CD4-positive, alpha-beta T cell (primary cell): ENCODE results near the gene IDUA. TPM values are rescaled to one million over a fixed set of nuclear protein-coding genes. Genes with fewer than 3 reads are reported as not detected.
"Not testable (repeated sequence)": the region's sequence is repeated elsewhere in the genome, so short reads cannot be mapped to it uniquely, and the experiment has no call there.

Experiments
- ATAC-seq: fragments of 200-7000 bp; cut with Tn5 transposase; one replicate; pipeline ENCODE4 v1.10.0; 2022; ENCODE audit warnings: mild to moderate bottlenecking; ENCODE audit not compliant: poor library complexity
- CTCF ChIA-PET: fragments of 350-600 bp; sonication (Branson Sonifier 250); formaldehyde crosslinking; loops from one replicate; lab custom pipeline; 2021; ENCODE audit warnings: antibody characterized with exemption, inconsistent platforms; lab: Charles Lee
- POLR2A ChIA-PET: fragments of 350-600 bp; sonication (Branson Sonifier 250); formaldehyde crosslinking; loops from one replicate; lab custom pipeline; 2021; ENCODE audit warnings: antibody characterized with exemption, inconsistent platforms; lab: Charles Lee
- DNase-seq, 14 experiments: peaks; one replicate each; pipeline ENCODE4 v3.0.0-alpha.2; 2013 to 2020; ENCODE audit warnings: mixed read lengths in 2 of 14
- H3K27ac ChIP-seq, 2 donors: one replicate each; pipeline versions ENCODE4 v1.5.1 to v1.7.0; 2013; ENCODE audit warnings: low read length in 2 of 2, low read depth in 1 of 2, mild to moderate bottlenecking in 1 of 2
- H3K27me3 ChIP-seq, 2 experiments: 1 replicate in 1 of 2; 2 replicates in 1 of 2; pipeline versions ENCODE4 v1.6.1 to v1.7.0; 2013; ENCODE audit warnings: low read length in 2 of 2, control low read depth in 1 of 2, mild to moderate bottlenecking in 1 of 2, moderate library complexity in 1 of 2; ENCODE audit not compliant: insufficient read depth in 2 of 2, control insufficient read depth in 1 of 2
- H3K36me3 ChIP-seq: one replicate; pipeline ENCODE4 v1.6.1; 2013; ENCODE audit warnings: low read length, control low read depth; ENCODE audit not compliant: insufficient read depth
- H3K4me1 ChIP-seq: one replicate; pipeline ENCODE4 v1.6.1; 2013; ENCODE audit warnings: low read length, control low read depth; ENCODE audit not compliant: insufficient read depth
- H3K4me3 ChIP-seq: one replicate; pipeline ENCODE4 v1.5.1; 2013; ENCODE audit warnings: mild to moderate bottlenecking, low read length, moderate library complexity
- H3K9me3 ChIP-seq, 2 experiments: 1 replicate in 1 of 2; 2 replicates in 1 of 2; pipeline versions ENCODE4 v1.6.1 to v1.7.0; 2013; ENCODE audit warnings: low read length in 2 of 2, mild to moderate bottlenecking in 2 of 2, control low read depth in 1 of 2, moderate library complexity in 1 of 2; ENCODE audit not compliant: control insufficient read depth in 1 of 2, insufficient read depth in 1 of 2
- H3K27ac Mint-ChIP-seq: one replicate; pipeline ENCODE4 v1.8.0; 2020; ENCODE audit warnings: mixed read lengths
- H3K27me3 Mint-ChIP-seq: one replicate; pipeline ENCODE4 v1.8.0; 2021; ENCODE audit warnings: mixed read lengths
- H3K36me3 Mint-ChIP-seq: one replicate; pipeline ENCODE4 v1.8.0; 2021; ENCODE audit warnings: low read depth, mixed read lengths
- H3K4me1 Mint-ChIP-seq: one replicate; pipeline ENCODE4 v1.8.0; 2021; ENCODE audit warnings: low read depth, mixed read lengths
- H3K4me3 Mint-ChIP-seq: one replicate; pipeline ENCODE4 v1.8.0; 2020; ENCODE audit warnings: mild to moderate bottlenecking, mixed read lengths
- H3K9me3 Mint-ChIP-seq: one replicate; pipeline ENCODE4 v1.8.0; 2020; ENCODE audit warnings: mixed read lengths
- intact Hi-C, 2 experiments: fragments of 100-400 bp; cut with DNase I in 1 of 2; cut with micrococcal nuclease in 1 of 2; formaldehyde crosslinking; loops; one replicate each; pipeline versions ENCODE4 v1.15.1 to v1.9.0; 2023 to 2025; cut with DNase I, micrococcal nuclease
- total RNA-seq, 174 experiments: library from RNA in 2 of 174; stranded (reverse) in 2 of 174; gene quantifications; one replicate each; pipeline ENCODE4 v1.2.3 and lab custom pipeline; 2021 to 2026
- TF ChIP-seq, protein P1 (sequence below): fragments of 200-600 bp; IDR thresholded peaks from one replicate; pipeline ENCODE4 v1.8.0; 2022; ENCODE audit warnings: antibody characterized with exemption, mild to moderate bottlenecking

Gene IDUA
- total RNA-seq, 2 experiments from 2014 or later: 70.2 to 77.8 TPM

DNA sequence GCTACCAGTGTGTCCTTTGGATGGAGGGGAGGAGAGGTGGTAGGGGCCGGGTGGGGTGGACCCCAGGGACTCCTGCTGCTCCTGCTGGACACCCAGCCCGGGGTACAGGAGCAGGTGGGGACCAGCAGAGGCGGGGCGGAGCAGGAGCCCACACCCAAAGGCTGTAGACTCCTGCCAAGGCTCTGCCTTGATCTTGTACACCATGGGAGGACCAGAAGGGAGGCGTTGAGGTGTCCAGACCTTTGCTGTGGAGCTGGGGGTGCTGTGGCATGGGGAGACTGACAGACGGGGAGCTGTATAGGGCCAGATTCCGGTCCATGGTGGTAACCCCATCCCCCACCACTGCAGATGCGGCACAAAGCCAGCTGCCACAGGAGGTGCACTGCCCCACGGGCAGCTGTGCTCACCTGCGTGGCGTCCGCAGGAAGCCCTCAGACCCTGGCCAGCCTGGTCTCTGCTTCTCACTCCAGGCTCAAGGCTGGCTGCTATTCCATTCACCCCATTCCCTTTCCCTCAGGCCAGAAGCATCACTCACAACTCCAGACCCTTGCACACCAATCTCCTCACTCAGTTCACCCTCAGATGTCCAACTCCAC lies 11.3 kb downstream of the IDUA start:
- intact Hi-C loops: no loop called here
- no peak overlapping the region for H3K4me3 ChIP-seq
- POLR2A ChIA-PET: no interaction called here

DNA sequence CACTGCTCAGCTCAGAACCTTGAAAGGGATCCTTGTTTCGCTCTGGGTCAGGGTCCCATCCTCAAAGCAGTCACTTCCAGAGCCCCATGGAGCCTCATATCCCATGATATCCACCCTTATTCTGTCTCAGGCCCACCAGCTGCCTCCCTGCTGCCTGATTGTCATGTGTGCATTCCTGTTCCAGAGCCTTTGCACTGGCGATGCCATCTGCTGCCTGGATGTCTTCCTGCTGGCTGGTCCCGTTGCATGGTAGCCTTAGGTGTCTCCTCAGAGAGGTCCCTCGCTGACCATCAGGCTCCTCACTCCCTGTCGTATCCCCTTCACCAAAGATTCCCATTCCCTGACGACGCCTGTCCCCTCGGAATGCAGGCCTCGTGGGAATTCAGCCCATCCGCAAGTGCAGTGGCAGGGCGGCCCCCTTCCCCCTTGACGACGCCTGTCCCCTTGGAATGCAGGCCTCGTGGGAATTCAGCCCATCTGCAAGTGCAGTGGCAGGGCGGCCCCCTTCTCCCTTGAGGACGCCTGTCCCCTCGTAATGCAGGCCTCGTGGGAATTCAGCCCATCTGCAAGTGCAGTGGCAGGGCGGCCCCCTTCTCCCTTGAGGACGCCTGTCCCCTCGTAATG lies 12.5 kb downstream of the IDUA start:
- H3K27ac Mint-ChIP-seq: not testable (repeated sequence)

More for the DNA sequence above, 11.3 kb downstream of the IDUA start:
- Histone ChIP-seq H3K27ac (no peak overlapping the region), H3K27me3 (peaks cover 39 to 48% of the 10 kb centered on the region in 2 experiments), H3K9me3 (peaks cover 0 to 11% of the 10 kb centered on the region in 2 experiments), H3K4me1 (peaks cover 23% of the 10 kb centered on the region), H3K36me3 (no peaks in the 10 kb centered on the region)
- ATAC-seq (no peak), DNase-seq (no peak)
- CTCF ChIA-PET: interaction anchor here (1.6 kb wide), 1 partner anchor 9 kb away, joined by 3 read pairs; no protein-coding TSS in a partner anchor
- peaks cover 21% of the 10 kb centered on the region for H3K27me3 Mint-ChIP-seq
- H3K27ac Mint-ChIP-seq: no peak overlapping the region
- no peaks in the 10 kb centered on the region for H3K9me3 Mint-ChIP-seq
- TF ChIP-seq, protein P1, sequence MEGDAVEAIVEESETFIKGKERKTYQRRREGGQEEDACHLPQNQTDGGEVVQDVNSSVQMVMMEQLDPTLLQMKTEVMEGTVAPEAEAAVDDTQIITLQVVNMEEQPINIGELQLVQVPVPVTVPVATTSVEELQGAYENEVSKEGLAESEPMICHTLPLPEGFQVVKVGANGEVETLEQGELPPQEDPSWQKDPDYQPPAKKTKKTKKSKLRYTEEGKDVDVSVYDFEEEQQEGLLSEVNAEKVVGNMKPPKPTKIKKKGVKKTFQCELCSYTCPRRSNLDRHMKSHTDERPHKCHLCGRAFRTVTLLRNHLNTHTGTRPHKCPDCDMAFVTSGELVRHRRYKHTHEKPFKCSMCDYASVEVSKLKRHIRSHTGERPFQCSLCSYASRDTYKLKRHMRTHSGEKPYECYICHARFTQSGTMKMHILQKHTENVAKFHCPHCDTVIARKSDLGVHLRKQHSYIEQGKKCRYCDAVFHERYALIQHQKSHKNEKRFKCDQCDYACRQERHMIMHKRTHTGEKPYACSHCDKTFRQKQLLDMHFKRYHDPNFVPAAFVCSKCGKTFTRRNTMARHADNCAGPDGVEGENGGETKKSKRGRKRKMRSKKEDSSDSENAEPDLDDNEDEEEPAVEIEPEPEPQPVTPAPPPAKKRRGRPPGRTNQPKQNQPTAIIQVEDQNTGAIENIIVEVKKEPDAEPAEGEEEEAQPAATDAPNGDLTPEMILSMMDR: no peak
- no peaks in the 10 kb centered on the region for H3K36me3 Mint-ChIP-seq
- peaks cover 16% of the 10 kb centered on the region for H3K4me1 Mint-ChIP-seq
- no peak overlapping the region for H3K4me3 Mint-ChIP-seq

DNA sequence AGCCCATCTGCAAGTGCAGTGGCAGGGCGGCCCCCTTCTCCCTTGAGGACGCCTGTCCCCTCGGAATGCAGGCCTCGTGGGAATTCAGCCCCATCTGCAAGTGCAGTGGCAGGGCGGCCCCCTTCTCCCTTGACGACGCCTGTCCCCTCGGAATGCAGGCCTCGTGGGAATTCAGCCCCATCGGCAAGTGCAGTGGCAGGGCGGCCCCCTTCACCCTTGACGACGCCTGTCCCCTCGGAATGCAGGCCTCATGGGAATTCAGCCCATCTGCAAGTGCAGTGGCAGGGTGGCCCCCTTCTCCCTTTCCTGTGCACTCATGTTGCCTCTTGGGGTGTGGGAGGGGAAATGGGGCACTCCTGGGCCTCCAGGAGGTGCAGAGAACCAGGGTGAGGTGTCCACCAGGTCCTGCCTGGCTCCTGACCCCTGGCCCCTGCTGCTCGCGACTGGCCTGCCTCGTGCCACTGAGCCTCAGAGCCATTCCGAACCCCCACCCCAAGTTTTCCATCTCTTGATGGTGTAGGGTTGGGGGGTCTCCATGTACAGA lies 13.1 kb downstream of the IDUA start:
- Mint-ChIP-seq H3K4me3 (no peak overlapping the region), H3K4me1 (peaks cover 16% of the 10 kb centered on the region), H3K36me3 (no peaks in the 10 kb centered on the region), H3K27ac (no peak overlapping the region), H3K27me3 (peaks cover 34% of the 10 kb centered on the region), H3K9me3 (no peaks in the 10 kb centered on the region)
- DNase-seq (no peak), ATAC-seq (no peak)
- H3K27ac ChIP-seq: no peak overlapping the region
- intact Hi-C loops: no loop called here
- TF ChIP-seq, protein P1: no peak
- peaks cover 30% of the 10 kb centered on the region for H3K4me1 ChIP-seq
- H3K9me3 ChIP-seq: peaks cover 0 to 27% of the 10 kb centered on the region in 2 experiments
- CTCF ChIA-PET: no interaction called here
- peaks cover 55 to 65% of the 10 kb centered on the region in 2 experiments for H3K27me3 ChIP-seq
- H3K4me3 ChIP-seq: no peak overlapping the region
- POLR2A ChIA-PET: no interaction called here
- no peaks in the 10 kb centered on the region for H3K36me3 ChIP-seq

More for the DNA sequence above, 12.5 kb downstream of the IDUA start:
- Mint-ChIP-seq H3K4me1 (peaks cover 16% of the 10 kb centered on the region), H3K27me3 (peaks cover 28% of the 10 kb centered on the region)
- H3K27ac ChIP-seq, ATAC-seq, H3K36me3 Mint-ChIP-seq, H3K4me3 ChIP-seq, DNase-seq, H3K4me3 Mint-ChIP-seq, CTCF ChIA-PET, H3K36me3 ChIP-seq, H3K9me3 Mint-ChIP-seq, POLR2A ChIA-PET, intact Hi-C loops: not testable (repeated sequence)
- Histone ChIP-seq H3K27me3 (peaks cover 49 to 59% of the 10 kb centered on the region in 2 experiments), H3K4me1 (peaks cover 30% of the 10 kb centered on the region), H3K9me3 (peaks cover 0 to 21% of the 10 kb centered on the region in 2 experiments)
